Osteoblast (primary cell): ENCODE measurements around the gene LRP1B. TPM values are rescaled to one million over a fixed set of nuclear protein-coding genes. Genes with fewer than 3 reads are reported as not detected.

Source experiments
- DNase-seq: peaks from one replicate; pipeline ENCODE4 v3.0.0; 2011; ENCODE audit warnings: low spot score, mixed read lengths; ENCODE audit not compliant: insufficient read length; ENCODE audit errors: missing footprints
- H2AFZ ChIP-seq: 2 replicates; pipeline ENCODE4 v1.6.0; 2011; ENCODE audit warnings: mild to moderate bottlenecking, low read length
- H3K27ac ChIP-seq: 2 replicates; pipeline ENCODE4 v1.5.1; 2011; ENCODE audit warnings: mild to moderate bottlenecking, low read depth, low read length, moderate library complexity
- H3K27me3 ChIP-seq: 2 replicates; pipeline ENCODE4 v1.6.0; 2012; ENCODE audit warnings: mild to moderate bottlenecking, control low read depth, inconsistent platforms, low read length, moderate library complexity; ENCODE audit not compliant: insufficient read depth
- H3K36me3 ChIP-seq: 2 replicates; pipeline ENCODE4 v1.5.1; 2011; ENCODE audit warnings: mild to moderate bottlenecking, low read length, control low read depth, moderate library complexity; ENCODE audit not compliant: insufficient read depth
- H3K4me1 ChIP-seq: 2 replicates; pipeline ENCODE4 v1.5.1; 2011; ENCODE audit warnings: mild to moderate bottlenecking, low read length, control low read depth, moderate library complexity; ENCODE audit not compliant: insufficient read depth
- H3K4me2 ChIP-seq: 2 replicates; pipeline ENCODE4 v1.6.0; 2011; ENCODE audit warnings: mild to moderate bottlenecking, low read length; ENCODE audit not compliant: insufficient read depth
- H3K4me3 ChIP-seq: fragments of 200-600 bp; sonication (generic); 3 replicates; pipeline ENCODE4 v1.5.1; 2012; ENCODE audit warnings: mild to moderate bottlenecking, low read length, inconsistent platforms; ENCODE audit not compliant: insufficient read depth
- H3K79me2 ChIP-seq: 2 replicates; pipeline ENCODE4 v1.6.0; 2012; ENCODE audit warnings: mild to moderate bottlenecking, low read length, control low read depth, inconsistent platforms; ENCODE audit not compliant: insufficient read depth
- H3K9me3 ChIP-seq: 2 replicates; pipeline ENCODE4 v1.5.1; 2011; ENCODE audit warnings: low read depth, low read length, control low read depth
- H4K20me1 ChIP-seq: 2 replicates; pipeline ENCODE4 v1.6.0; 2012; ENCODE audit warnings: mild to moderate bottlenecking, low read length, control low read depth; ENCODE audit not compliant: insufficient read depth
- total RNA-seq: library from RNA; depleted of rRNA; stranded (reverse); fragments of >200 nt; gene quantifications from 2 replicates; pipeline ENCODE4 v1.2.3, GENCODE V29; 2012
- TF ChIP-seq, protein P1 (sequence below): IDR thresholded peaks from 2 replicates; pipeline ENCODE4 v1.5.1; 2011; ENCODE audit warnings: mild to moderate bottlenecking, low read depth, low read length, moderate library complexity; ENCODE audit errors: extremely low read depth

The LRP1B gene
- total RNA-seq, 1 donor = not detected

DNA sequence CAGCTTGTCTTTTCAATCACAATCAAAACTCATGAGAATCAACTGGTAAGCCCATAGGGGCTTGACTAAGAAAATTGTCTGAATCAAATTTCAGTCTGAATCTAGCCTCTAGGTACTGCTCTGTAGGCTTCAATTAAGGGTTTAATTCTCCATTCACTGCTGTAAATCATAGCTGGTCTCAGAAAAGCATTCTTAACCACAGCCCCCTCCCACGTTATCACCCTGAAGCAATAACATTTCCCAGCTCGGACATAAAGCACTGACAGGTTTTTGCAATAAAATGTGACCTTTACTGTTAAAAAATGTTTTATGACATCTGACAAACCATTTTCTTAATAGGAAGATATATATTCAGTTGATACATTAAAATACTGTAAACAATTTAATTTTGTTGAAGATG, 55.0 kb downstream of the LRP1B start:
- Histone ChIP-seq H3K79me2 (no peaks in the 10 kb centered on the region), H3K9me3 (peaks cover 2% of the 10 kb centered on the region), H3K36me3 (no peaks in the 10 kb centered on the region), H3K27ac (no peak overlapping the region), H3K4me2 (no peak overlapping the region), H4K20me1 (no peaks in the 10 kb centered on the region), H3K4me3 (no peak overlapping the region), H2AFZ (no peak overlapping the region), H3K27me3 (no peaks in the 10 kb centered on the region), H3K4me1 (no peaks in the 10 kb centered on the region)
- DNase-seq = no peak
- TF ChIP-seq, protein P1, sequence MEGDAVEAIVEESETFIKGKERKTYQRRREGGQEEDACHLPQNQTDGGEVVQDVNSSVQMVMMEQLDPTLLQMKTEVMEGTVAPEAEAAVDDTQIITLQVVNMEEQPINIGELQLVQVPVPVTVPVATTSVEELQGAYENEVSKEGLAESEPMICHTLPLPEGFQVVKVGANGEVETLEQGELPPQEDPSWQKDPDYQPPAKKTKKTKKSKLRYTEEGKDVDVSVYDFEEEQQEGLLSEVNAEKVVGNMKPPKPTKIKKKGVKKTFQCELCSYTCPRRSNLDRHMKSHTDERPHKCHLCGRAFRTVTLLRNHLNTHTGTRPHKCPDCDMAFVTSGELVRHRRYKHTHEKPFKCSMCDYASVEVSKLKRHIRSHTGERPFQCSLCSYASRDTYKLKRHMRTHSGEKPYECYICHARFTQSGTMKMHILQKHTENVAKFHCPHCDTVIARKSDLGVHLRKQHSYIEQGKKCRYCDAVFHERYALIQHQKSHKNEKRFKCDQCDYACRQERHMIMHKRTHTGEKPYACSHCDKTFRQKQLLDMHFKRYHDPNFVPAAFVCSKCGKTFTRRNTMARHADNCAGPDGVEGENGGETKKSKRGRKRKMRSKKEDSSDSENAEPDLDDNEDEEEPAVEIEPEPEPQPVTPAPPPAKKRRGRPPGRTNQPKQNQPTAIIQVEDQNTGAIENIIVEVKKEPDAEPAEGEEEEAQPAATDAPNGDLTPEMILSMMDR = no peak

DNA sequence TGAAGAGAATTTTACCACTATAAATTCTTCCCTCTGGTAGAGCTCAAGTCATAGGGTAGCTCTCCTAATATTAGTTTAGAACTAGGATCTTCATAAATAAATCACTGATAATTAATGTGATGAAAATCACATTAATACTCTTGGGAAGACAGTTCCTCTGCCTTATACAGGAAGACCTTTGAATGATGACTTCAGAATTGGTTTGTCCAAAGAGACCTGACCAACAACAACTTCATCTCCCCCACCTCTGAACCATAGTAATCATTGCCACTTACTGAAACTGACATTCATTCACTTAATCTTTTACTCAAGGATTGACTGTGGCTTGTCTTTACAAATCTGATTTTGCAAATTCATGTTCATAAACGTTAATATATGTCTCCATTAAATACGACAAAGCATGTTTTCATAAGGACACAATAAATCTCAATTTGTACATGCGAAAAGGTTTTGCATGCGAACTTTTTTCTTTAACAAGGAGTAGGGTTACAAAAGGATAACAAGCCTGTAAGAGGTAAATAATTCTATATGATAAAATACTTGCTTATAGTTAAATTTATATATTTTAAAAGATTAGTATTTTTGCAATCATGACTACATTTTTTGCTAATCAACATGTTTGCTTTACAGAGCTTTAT, 61.4 kb downstream of the LRP1B start:
- Histone ChIP-seq H2AFZ (no peak overlapping the region), H3K79me2 (no peaks in the 10 kb centered on the region), H4K20me1 (no peaks in the 10 kb centered on the region), H3K9me3 (peaks cover 2% of the 10 kb centered on the region), H3K4me1 (no peaks in the 10 kb centered on the region), H3K27ac (no peak overlapping the region), H3K4me3 (no peak overlapping the region), H3K27me3 (no peaks in the 10 kb centered on the region), H3K36me3 (no peaks in the 10 kb centered on the region), H3K4me2 (no peak overlapping the region)
- DNase-seq = no peak
- TF ChIP-seq, protein P1 = no peak

DNA sequence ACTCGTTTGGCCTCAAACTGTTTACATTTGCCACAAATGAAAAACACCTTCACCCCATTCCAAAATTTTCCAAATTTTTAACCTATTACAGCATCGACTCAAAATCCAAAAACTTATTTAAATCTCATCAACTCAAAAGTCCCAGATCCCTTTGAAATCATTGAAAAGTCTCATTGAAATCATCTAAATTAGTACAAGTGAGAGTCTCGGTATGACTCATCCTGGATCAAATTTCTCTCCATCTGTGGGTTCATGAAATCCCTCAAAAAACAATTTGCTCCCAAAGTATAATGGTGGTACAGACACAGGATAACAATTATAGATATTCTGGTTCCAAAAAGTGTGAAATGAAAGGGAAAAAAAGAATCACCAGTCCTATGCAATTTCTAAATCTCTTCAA, 65.1 kb downstream of the LRP1B start:
- no peak overlapping the region for H2AFZ ChIP-seq
- no peaks in the 10 kb centered on the region for H3K36me3 ChIP-seq
- TF ChIP-seq, protein P1 = no peak
- H3K4me2 ChIP-seq = no peak overlapping the region
- no peak for DNase-seq
- H3K27ac ChIP-seq = no peak overlapping the region
- no peaks in the 10 kb centered on the region for H4K20me1 ChIP-seq
- H3K9me3 ChIP-seq = no peaks in the 10 kb centered on the region
- no peaks in the 10 kb centered on the region for H3K27me3 ChIP-seq
- H3K79me2 ChIP-seq = no peaks in the 10 kb centered on the region
- no peak overlapping the region for H3K4me3 ChIP-seq
- no peaks in the 10 kb centered on the region for H3K4me1 ChIP-seq

DNA sequence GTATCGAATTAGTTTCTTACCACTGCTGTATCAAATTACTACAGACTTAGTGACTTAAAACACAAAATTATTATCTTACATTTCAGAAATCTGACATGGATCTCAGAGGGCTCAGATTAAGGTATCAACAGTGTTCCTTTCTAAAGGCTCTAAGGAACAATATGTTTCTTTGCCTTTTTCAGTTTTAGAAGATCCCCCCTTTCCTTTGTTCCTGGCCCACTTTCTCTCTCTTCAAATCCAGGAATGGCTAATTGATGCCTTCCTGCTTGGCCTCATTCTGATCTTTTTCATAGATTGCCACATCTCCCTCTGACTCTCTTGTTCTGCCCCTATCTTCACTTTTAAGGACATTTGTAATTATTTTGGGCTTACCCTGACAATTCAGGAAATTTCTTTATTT, 65.7 kb downstream of the LRP1B start:
- H3K27me3 ChIP-seq = no peaks in the 10 kb centered on the region
- H2AFZ ChIP-seq = no peak overlapping the region
- no peaks in the 10 kb centered on the region for H3K36me3 ChIP-seq
- no peak overlapping the region for H3K27ac ChIP-seq
- no peaks in the 10 kb centered on the region for H3K4me1 ChIP-seq
- no peaks in the 10 kb centered on the region for H3K9me3 ChIP-seq
- no peaks in the 10 kb centered on the region for H4K20me1 ChIP-seq
- no peak overlapping the region for H3K4me2 ChIP-seq
- H3K79me2 ChIP-seq = no peaks in the 10 kb centered on the region
- H3K4me3 ChIP-seq = no peak overlapping the region
- TF ChIP-seq, protein P1 = no peak
- DNase-seq = no peak
